GM12864 (cell line): Measurements from ENCODE around the gene LY6G6C.

Experiments
- DNase-seq: peaks from one replicate; pipeline ENCODE4 v3.0.0-alpha.2; 2011; ENCODE audit warnings: low read depth
- H3K4me3 ChIP-seq: 2 replicates; pipeline ENCODE4 v1.5.1; 2011; ENCODE audit warnings: mild to moderate bottlenecking, low read depth, low read length, control low read depth
- CTCF ChIP-seq: IDR thresholded peaks from 2 replicates; pipeline ENCODE4 v1.5.1; 2011; ENCODE audit warnings: low read depth, mild to moderate bottlenecking, moderate library complexity, low read length, control low read depth, inconsistent platforms; ENCODE audit errors: missing control alignments

Gene LY6G6C

GRCh38 chr6:31718265-31718664 is 3.3 kb downstream of the LY6G6C start:
- no peak for TF ChIP-seq CTCF
- no peak overlapping the region for H3K4me3 ChIP-seq
- DNase-seq = no peak

- DNase-seq = no peak
- TF ChIP-seq CTCF = no peak
These were observed 3.9 kb downstream of the LY6G6C start for GRCh38 chr6:31717499-31718222.

GRCh38 chr6:31715022-31715958 is 6.3 kb downstream of the LY6G6C start, which contains the start of gene LY6G6D:
TSS of gene LY6G6D (plus strand) at chr6:31715348. CDS start at chr6:31715356, 8 bp downstream.
- DNase-seq = no peak
- TF ChIP-seq CTCF = no peak
- no peak within 1 kb of the TSS for H3K4me3 ChIP-seq

More at GRCh38 chr6:31717499-31718222, 3.9 kb downstream of the LY6G6C start:
- H3K4me3 ChIP-seq = no peak overlapping the region

GRCh38 chr6:31713991-31714684 is 7.4 kb downstream of the LY6G6C start:
- H3K4me3 ChIP-seq = no peak overlapping the region
- no peak for DNase-seq
- no peak for TF ChIP-seq CTCF

- TF ChIP-seq CTCF = no peak
- no peak overlapping the region for H3K4me3 ChIP-seq
These were observed 8.1 kb downstream of the LY6G6C start for GRCh38 chr6:31713465-31713864.

GRCh38 chr6:31712296-31712695 is 9.2 kb downstream of the LY6G6C start:
- no peak for DNase-seq
- TF ChIP-seq CTCF = peak; percentile 16
- no peak overlapping the region for H3K4me3 ChIP-seq

More at GRCh38 chr6:31713465-31713864, 8.1 kb downstream of the LY6G6C start:
- DNase-seq = no peak
